ENCODE results near the gene PPL. TPM values are rescaled to one million over a fixed set of nuclear protein-coding genes. Genes with fewer than 3 reads are reported as not detected.

PPL gene
- total RNA-seq, 4 donors from 2014 or later, result 67.5 to 239 (median 111) TPM

- TF ChIP-seq CTCF (IDR thresholded peaks at IDR 0.05; ENCODE audit: low read depth), result no peak
Measured at GRCh38 chr16:4900036-4900435, 36.9 kb downstream of the PPL start.

- TF ChIP-seq CTCF (IDR thresholded peaks at IDR 0.05; ENCODE audit: low read depth), result no peak
Measured at GRCh38 chr16:4899474-4899846, 37.5 kb downstream of the PPL start.

GRCh38 chr16:4898811-4899473 is 38.0 kb downstream of the PPL start:
- TF ChIP-seq CTCF (IDR thresholded peaks at IDR 0.05; ENCODE audit: low read depth), result no peak

- no peak for TF ChIP-seq CTCF (IDR thresholded peaks at IDR 0.05; ENCODE audit: low read depth)
Measured at GRCh38 chr16:4897328-4897727, 39.6 kb downstream of the PPL start.

- TF ChIP-seq CTCF (IDR thresholded peaks at IDR 0.05; ENCODE audit: low read depth), result no peak
Measured at GRCh38 chr16:4895366-4895765, 41.6 kb downstream of the PPL start.

- no peak for TF ChIP-seq CTCF (IDR thresholded peaks at IDR 0.05; ENCODE audit: low read depth)
Measured at GRCh38 chr16:4894276-4895150, 42.4 kb downstream of the PPL start.

GRCh38 chr16:4893103-4893862 is 43.7 kb downstream of the PPL start:
- TF ChIP-seq CTCF (IDR thresholded peaks at IDR 0.05; ENCODE audit: low read depth), result no peak

Data from subcutaneous adipose tissue (tissue), 4 donors.